ENCODE data around the gene CCR7. TPM values are rescaled to one million over a fixed set of nuclear protein-coding genes. Genes with fewer than 3 reads are reported as not detected.

The CCR7 gene
- total and polyA plus RNA-seq, 2 of the 4 experiments (the other 2 are of a cell fraction), result 0.14 to 0.36 TPM

DNA sequence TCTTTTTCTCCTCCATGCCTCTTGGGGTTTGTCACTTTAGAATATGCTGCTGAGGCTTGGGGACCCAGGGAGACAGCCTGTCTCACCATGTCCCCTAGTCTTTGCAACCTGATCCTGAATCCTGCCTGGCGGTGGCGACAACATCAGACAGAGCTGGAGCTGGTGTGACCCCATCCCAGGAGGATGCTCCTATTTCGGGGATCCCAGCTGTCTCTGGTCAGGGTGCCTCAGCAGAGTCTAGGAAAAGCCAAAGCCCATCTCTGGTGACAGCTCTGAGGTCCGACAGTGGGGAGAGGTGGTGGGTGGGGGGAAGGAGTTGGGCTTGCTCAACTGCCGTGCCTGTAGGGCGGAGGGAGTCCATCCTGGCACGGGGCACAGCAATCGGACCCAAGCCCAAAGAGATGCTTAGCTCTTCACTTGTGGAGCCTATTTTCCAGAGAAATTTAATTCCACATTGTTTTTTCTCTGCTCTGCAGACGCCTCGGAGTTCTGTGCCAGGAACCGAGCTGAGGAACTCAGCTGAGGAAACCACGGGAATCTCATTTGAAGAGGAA, 53.5 kb downstream of the CCR7 start:
- Histone ChIP-seq H3K56ac (ENCODE audit: extremely low read depth, insufficient read depth, low read length) (peak overlapping the region; percentile 10; the same call in 1 of the 2 replicates), H2BK15ac (ENCODE audit: low read depth, low read length) (peak overlapping the region; percentile 76; the same call in 2 of the 3 replicates), H3K23ac (ENCODE audit: low read depth, low read length) (peak overlapping the region; percentile 14; the same call in 1 of the 2 replicates), H3K9ac (ENCODE audit: low read depth, low read length) (0 out of 2 replicates have a peak overlapping the region, but pooled peaks have one; percentile 8), H4K8ac (ENCODE audit: low read depth in 2 of 2, low read length in 2 of 2) (peak overlapping the region; percentile 18 to 83; a peak in 3 of 4 replicates), H2AK5ac (ENCODE audit: low read depth, low read length) (peak overlapping the region; percentile 96), H3K4me3 (ENCODE audit: insufficient read depth, low read depth, low read length) (no peak overlapping the region), H3K4me2 (ENCODE audit: low read depth, low read length) (no peak overlapping the region), H3K27ac (ENCODE audit: insufficient read depth, low read length) (peak overlapping the region; percentile 35; the same call in 1 of the 2 replicates), H3K36me3 (ENCODE audit: control insufficient read depth, insufficient read depth, low read length) (no peaks in the 10 kb centered on the region), H2AFZ (replicated peaks; ENCODE audit: low read length, poor library complexity) (peak overlapping the region; percentile 62), H2BK120ac (ENCODE audit: low read depth, low read length) (peak overlapping the region; percentile 98), H2AK9ac (replicated peaks; ENCODE audit: low read depth, low read length, poor library complexity) (peak overlapping the region; percentile 59), H2BK20ac (ENCODE audit: low read depth, low read length) (peak overlapping the region; percentile 85), H4K91ac (ENCODE audit: insufficient read depth, low read depth, low read length) (peak overlapping the region; percentile 78), H4K5ac (ENCODE audit: low read depth, low read length) (peak overlapping the region; percentile 74), H3K4me1 (ENCODE audit: control insufficient read depth, insufficient read depth, low read length) (peaks cover 23% of the 10 kb centered on the region), H4K20me1 (ENCODE audit: insufficient read depth, low read length) (no peaks in the 10 kb centered on the region), H2BK5ac (ENCODE audit: low read depth, low read length, poor library complexity, severe bottlenecking) (peak overlapping the region; percentile 69), H3K18ac (ENCODE audit: low read depth, low read length) (peak overlapping the region; percentile 70), H3K14ac (replicated peaks; ENCODE audit: low read depth, low read length) (peak overlapping the region; percentile 86), H3K79me1 (ENCODE audit: low read depth in 1 of 2, low read length in 2 of 2) (0 out of 4 replicates have a peak, but pooled peaks cover 0 to 5% of the 10 kb centered on the region in 2 experiments), H3K27me3 (ENCODE audit: control insufficient read depth, insufficient read depth, low read length) (no peaks in the 10 kb centered on the region), H3K9me1 (ENCODE audit: insufficient read depth, low read length) (peaks cover 26% of the 10 kb centered on the region), H3K4ac (ENCODE audit: low read depth, low read length) (peak overlapping the region; percentile 88), H3K9me3 (ENCODE audit: control insufficient read depth, insufficient read depth, low read length) (no peaks in the 10 kb centered on the region)
- BruUV-seq (replicated peaks), result no TSS peak
- TF ChIP-seq CEBPB (IDR thresholded peaks at IDR 0.05; ENCODE audit: low read depth, low read length) (no peak), MAFK (IDR thresholded peaks at IDR 0.05; ENCODE audit: low read depth, low read length) (no peak), POLR2A (IDR thresholded peaks at IDR 0.05; ENCODE audit: low read depth, low read length) (no peak)
- TF ChIP-seq, protein P1, sequence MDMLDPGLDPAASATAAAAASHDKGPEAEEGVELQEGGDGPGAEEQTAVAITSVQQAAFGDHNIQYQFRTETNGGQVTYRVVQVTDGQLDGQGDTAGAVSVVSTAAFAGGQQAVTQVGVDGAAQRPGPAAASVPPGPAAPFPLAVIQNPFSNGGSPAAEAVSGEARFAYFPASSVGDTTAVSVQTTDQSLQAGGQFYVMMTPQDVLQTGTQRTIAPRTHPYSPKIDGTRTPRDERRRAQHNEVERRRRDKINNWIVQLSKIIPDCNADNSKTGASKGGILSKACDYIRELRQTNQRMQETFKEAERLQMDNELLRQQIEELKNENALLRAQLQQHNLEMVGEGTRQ (IDR thresholded peaks at IDR 0.05; ENCODE audit: low read depth, low read length), result no peak
- TF ChIP-seq, protein P2, sequence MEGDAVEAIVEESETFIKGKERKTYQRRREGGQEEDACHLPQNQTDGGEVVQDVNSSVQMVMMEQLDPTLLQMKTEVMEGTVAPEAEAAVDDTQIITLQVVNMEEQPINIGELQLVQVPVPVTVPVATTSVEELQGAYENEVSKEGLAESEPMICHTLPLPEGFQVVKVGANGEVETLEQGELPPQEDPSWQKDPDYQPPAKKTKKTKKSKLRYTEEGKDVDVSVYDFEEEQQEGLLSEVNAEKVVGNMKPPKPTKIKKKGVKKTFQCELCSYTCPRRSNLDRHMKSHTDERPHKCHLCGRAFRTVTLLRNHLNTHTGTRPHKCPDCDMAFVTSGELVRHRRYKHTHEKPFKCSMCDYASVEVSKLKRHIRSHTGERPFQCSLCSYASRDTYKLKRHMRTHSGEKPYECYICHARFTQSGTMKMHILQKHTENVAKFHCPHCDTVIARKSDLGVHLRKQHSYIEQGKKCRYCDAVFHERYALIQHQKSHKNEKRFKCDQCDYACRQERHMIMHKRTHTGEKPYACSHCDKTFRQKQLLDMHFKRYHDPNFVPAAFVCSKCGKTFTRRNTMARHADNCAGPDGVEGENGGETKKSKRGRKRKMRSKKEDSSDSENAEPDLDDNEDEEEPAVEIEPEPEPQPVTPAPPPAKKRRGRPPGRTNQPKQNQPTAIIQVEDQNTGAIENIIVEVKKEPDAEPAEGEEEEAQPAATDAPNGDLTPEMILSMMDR (conservative IDR thresholded peaks at IDR 0.05; ENCODE audit: low read depth, low read length), result no peak
- POLR2A ChIA-PET (ENCODE audit: unreplicated experiment), result interaction anchor here (0.5 kb wide), 1 partner anchor 95 kb away, joined by 3 read pairs; no protein-coding TSS in a partner anchor
- CTCF ChIA-PET, result no interaction called here
- DNase-seq, result no peak
- intact Hi-C loops (cut with micrococcal nuclease) (no loop called here), dilution Hi-C loops (cut with HindIII; ENCODE audit: low sequenced_read_pairs, unreplicated experiment) (no loop called here), in situ Hi-C loops (cut with MboI; ENCODE audit: low sequenced_read_pairs) (no loop called here)
- peak; percentile 37 for ATAC-seq (ENCODE audit: low read depth)
- 82% methylated on average over 6 of the region's 12 CpGs; no CpG with 5 or more reads in 1 of the 2 experiments for WGBS, 2 experiments (ENCODE audit: extremely low coverage in 2 of 2, insufficient read length in 1 of 2)

Measured in IMR-90 (cell line).